H9 (cell line): ENCODE measurements around the gene ZNF586. TPM values are rescaled to one million over a fixed set of nuclear protein-coding genes. Genes with fewer than 3 reads are reported as not detected.

Source experiments
- DNase-seq: peaks from one replicate; pipeline ENCODE4 v3.0.0-alpha.2; 2017
- H2AFZ ChIP-seq: one replicate; pipeline ENCODE4 v1.6.1; 2013; ENCODE audit warnings: mild to moderate bottlenecking, low read length, control low read depth, moderate library complexity
- H2AK5ac ChIP-seq: 2 replicates; pipeline ENCODE4 v1.6.1; 2013; ENCODE audit warnings: low read length, control low read depth, mixed read lengths; ENCODE audit not compliant: insufficient read length
- H2BK120ac ChIP-seq: one replicate; pipeline ENCODE4 v1.6.1; 2013; ENCODE audit warnings: low read depth, mild to moderate bottlenecking, low read length, control low read depth, inconsistent platforms; ENCODE audit not compliant: poor library complexity, severe bottlenecking
- H2BK12ac ChIP-seq: 2 replicates; pipeline ENCODE4 v1.6.1; 2013; ENCODE audit warnings: low read length, control low read depth, mixed read lengths, low read depth; ENCODE audit not compliant: insufficient read length
- H2BK15ac ChIP-seq: 2 replicates; pipeline ENCODE4 v1.6.1; 2013; ENCODE audit warnings: low read depth, low read length, control low read depth
- H2BK20ac ChIP-seq: one replicate; pipeline ENCODE4 v1.6.1; 2013; ENCODE audit warnings: low read depth, mild to moderate bottlenecking, low read length, control low read depth, inconsistent platforms; ENCODE audit not compliant: poor library complexity, severe bottlenecking
- H2BK5ac ChIP-seq: 2 replicates; pipeline ENCODE4 v1.6.1; 2013; ENCODE audit warnings: low read length, control low read depth, mixed read lengths; ENCODE audit not compliant: insufficient read length
- H3K14ac ChIP-seq: 2 replicates; pipeline ENCODE4 v1.6.1; 2013; ENCODE audit warnings: low read length, control low read depth; ENCODE audit not compliant: insufficient read depth
- H3K18ac ChIP-seq: 2 replicates; pipeline ENCODE4 v1.6.1; 2013; ENCODE audit warnings: low read depth, mild to moderate bottlenecking, mixed read lengths, low read length, control low read depth; ENCODE audit not compliant: insufficient read length
- H3K23ac ChIP-seq: 2 replicates; pipeline ENCODE4 v1.6.1; 2013; ENCODE audit warnings: low read length, control low read depth, mixed read lengths, low read depth; ENCODE audit not compliant: insufficient read length
- H3K23me2 ChIP-seq: 2 replicates; pipeline ENCODE4 v1.6.1; 2013; ENCODE audit warnings: low read depth, mild to moderate bottlenecking, mixed read lengths, low read length, control low read depth; ENCODE audit not compliant: insufficient read length, poor library complexity, severe bottlenecking
- H3K27ac ChIP-seq: 2 replicates; pipeline ENCODE4 v1.5.1; 2013; ENCODE audit warnings: low read length, control low read depth, mixed read lengths, low read depth; ENCODE audit not compliant: insufficient read length
- H3K27me3 ChIP-seq: 2 replicates; pipeline ENCODE4 v1.6.1; 2013; ENCODE audit warnings: low read length, control low read depth, inconsistent platforms; ENCODE audit not compliant: insufficient read depth
- H3K4ac ChIP-seq: 2 replicates; pipeline ENCODE4 v1.6.1; 2013; ENCODE audit warnings: low read depth, mild to moderate bottlenecking, control low read depth, inconsistent platforms, low read length, moderate library complexity
- H3K4me1 ChIP-seq: 2 replicates; pipeline ENCODE4 v1.6.1; 2013; ENCODE audit warnings: low read length, control low read depth, inconsistent platforms; ENCODE audit not compliant: insufficient read depth
- H3K4me2 ChIP-seq: 2 replicates; pipeline ENCODE4 v1.6.1; 2013; ENCODE audit warnings: low read length, control low read depth, mixed read lengths; ENCODE audit not compliant: insufficient read length, insufficient read depth
- H3K56ac ChIP-seq: 2 replicates; pipeline ENCODE4 v1.6.1; 2013; ENCODE audit warnings: low read depth, mild to moderate bottlenecking, mixed read lengths, low read length, control low read depth; ENCODE audit not compliant: insufficient read length
- H3K79me1 ChIP-seq: 2 replicates; pipeline ENCODE4 v1.6.1; 2013; ENCODE audit warnings: low read depth, mild to moderate bottlenecking, moderate library complexity, low read length, control low read depth, inconsistent platforms; ENCODE audit not compliant: insufficient read depth, poor library complexity, severe bottlenecking
- H3K79me2 ChIP-seq: 2 replicates; pipeline ENCODE4 v1.6.1; 2013; ENCODE audit warnings: low read length, control low read depth, inconsistent platforms; ENCODE audit not compliant: insufficient read depth
- H3K9ac ChIP-seq: 2 replicates; pipeline ENCODE4 v1.6.1; 2013; ENCODE audit warnings: low read length, control low read depth, mixed read lengths; ENCODE audit not compliant: insufficient read length; ENCODE audit errors: extremely low read depth
- H3K9me3 ChIP-seq: one replicate; pipeline ENCODE4 v1.6.1; 2013; ENCODE audit warnings: low read depth, low read length, inconsistent platforms; ENCODE audit not compliant: control insufficient read depth
- H3T11ph ChIP-seq: one replicate; pipeline ENCODE4 v1.6.1; 2013; ENCODE audit warnings: mild to moderate bottlenecking, low read length, control low read depth, inconsistent platforms
- H4K20me1 ChIP-seq: one replicate; pipeline ENCODE4 v1.6.1; 2013; ENCODE audit not compliant: control insufficient read depth, insufficient read length, insufficient read depth
- H4K5ac ChIP-seq: 2 replicates; pipeline ENCODE4 v1.6.1; 2013; ENCODE audit warnings: low read depth, mild to moderate bottlenecking, mixed read lengths, low read length, control low read depth; ENCODE audit not compliant: insufficient read length
- H4K8ac ChIP-seq: replicated peaks from 2 replicates; pipeline ENCODE4 v1.6.1; 2013; ENCODE audit warnings: low read length, control low read depth, mixed read lengths, low read depth; ENCODE audit not compliant: insufficient read length
- H4K91ac ChIP-seq: 2 replicates; pipeline ENCODE4 v1.6.1; 2013; ENCODE audit warnings: low read depth, mild to moderate bottlenecking, moderate library complexity, mixed read lengths, low read length, control low read depth; ENCODE audit not compliant: insufficient read length
- H3K27ac Mint-ChIP-seq, 3 experiments: 2 replicates in 2 of 3; 3 replicates in 1 of 3; pipeline ENCODE4 v1.8.0; 2020 to 2021; ENCODE audit warnings: mixed read lengths in 3 of 3, mild to moderate bottlenecking in 1 of 3, moderate library complexity in 1 of 3
- H3K27me3 Mint-ChIP-seq: 2 replicates; pipeline ENCODE4 v1.8.0; 2021; ENCODE audit warnings: low read depth, mild to moderate bottlenecking, moderate library complexity, mixed read lengths
- H3K36me3 Mint-ChIP-seq, 3 experiments: 2 replicates in 2 of 3; 3 replicates in 1 of 3; pipeline ENCODE4 v1.8.0; 2020 to 2021; ENCODE audit warnings: low read depth in 3 of 3, mixed read lengths in 3 of 3; ENCODE audit not compliant: insufficient read depth in 1 of 3
- H3K4me1 Mint-ChIP-seq, 2 experiments: 2 replicates each; pipeline ENCODE4 v1.8.0; 2020; ENCODE audit warnings: mixed read lengths in 2 of 2
- H3K4me3 Mint-ChIP-seq, 2 experiments: 2 replicates in 1 of 2; 3 replicates in 1 of 2; pipeline ENCODE4 v1.8.0; 2020 to 2021; ENCODE audit warnings: mild to moderate bottlenecking in 2 of 2, mixed read lengths in 2 of 2, moderate library complexity in 1 of 2
- H3K9me3 Mint-ChIP-seq, 2 experiments: 2 replicates in 1 of 2; 3 replicates in 1 of 2; pipeline ENCODE4 v1.8.0; 2020; ENCODE audit warnings: mild to moderate bottlenecking in 2 of 2, mixed read lengths in 2 of 2, moderate library complexity in 1 of 2
- CTCF ChIP-seq: fragments of 200-600 bp; sonication (generic); conservative IDR thresholded peaks from 3 replicates; pipeline ENCODE4 v1.8.0; 2021; ENCODE audit warnings: antibody characterized with exemption, mild to moderate bottlenecking
- WGBS: extraction: QIAGEN DNeasy Blood & Tissue Kit; methylation state at CpG from one replicate; pipeline ENCODE4 v1.1.7; 2013; ENCODE audit warnings: missing lambda C conversion rate, low lambda C conversion rate, mixed read lengths; ENCODE audit not compliant: insufficient read length; ENCODE audit errors: extremely low coverage; 5-methylcytosine and 5-hydroxymethylcytosine counted together
- total RNA-seq: library from RNA; stranded (reverse); gene quantifications from 2 replicates; pipeline ENCODE4 v1.2.1, GENCODE V29; 2021

Gene ZNF586
- total RNA-seq, 1 experiment from 2014 or later, result 17.6 TPM

GRCh38 chr19:57776764-57777296 is 7.4 kb downstream of the ZNF586 start:
- H3K23ac ChIP-seq, result no peak overlapping the region
- no peak overlapping the region for H2BK15ac ChIP-seq
- H3T11ph ChIP-seq, result no peak overlapping the region
- no peak for DNase-seq
- no peak overlapping the region for H2BK120ac ChIP-seq
- H3K23me2 ChIP-seq, result no peaks in the 10 kb centered on the region
- peaks cover 62 to 78% (median 66%) of the 10 kb centered on the region in 3 experiments for H3K36me3 Mint-ChIP-seq
- H3K4me1 Mint-ChIP-seq, result no peaks in the 10 kb centered on the region; a peak in 1 of 4 replicates
- H3K27me3 ChIP-seq, result no peaks in the 10 kb centered on the region
- H2BK12ac ChIP-seq, result no peak overlapping the region
- no peaks in the 10 kb centered on the region for H3K4me1 ChIP-seq
- WGBS, result no CpG with 5 or more reads among the region's 6 CpGs
- no peak overlapping the region for H4K91ac ChIP-seq
- no peaks in the 10 kb centered on the region for H3K9me3 ChIP-seq
- no peak overlapping the region for H3K4me2 ChIP-seq
- H3K79me1 ChIP-seq, result no peaks in the 10 kb centered on the region
- H4K8ac ChIP-seq, result no peak overlapping the region
- H3K18ac ChIP-seq, result no peak overlapping the region
- H3K4ac ChIP-seq, result no peak overlapping the region
- no peak overlapping the region for H3K56ac ChIP-seq
- no peak overlapping the region for H2AFZ ChIP-seq
- no peaks in the 10 kb centered on the region for H3K27me3 Mint-ChIP-seq
- H3K79me2 ChIP-seq, result peaks cover 21% of the 10 kb centered on the region; the same call in 1 of the 2 replicates
- H2AK5ac ChIP-seq, result no peak overlapping the region
- no peak overlapping the region; a peak in 1 of 5 replicates for H3K4me3 Mint-ChIP-seq
- H3K9me3 Mint-ChIP-seq, result peaks cover 0 to 4% of the 10 kb centered on the region in 2 experiments; a peak in 2 of 5 replicates
- H4K5ac ChIP-seq, result no peak overlapping the region
- H3K14ac ChIP-seq, result no peak overlapping the region
- no peak overlapping the region for H3K27ac Mint-ChIP-seq
- no peak overlapping the region for H2BK5ac ChIP-seq
- H2BK20ac ChIP-seq, result no peak overlapping the region
- H3K9ac ChIP-seq, result no peak overlapping the region
- no peaks in the 10 kb centered on the region for H4K20me1 ChIP-seq
- TF ChIP-seq CTCF, result no peak
- no peak overlapping the region for H3K27ac ChIP-seq
